AG04449 (cell line): ENCODE measurements around the gene ZBTB4.

Experiments used
- CTCF ChIA-PET: fragments of 350-600 bp; formaldehyde crosslinking; extraction: SDS; loops from one replicate; lab custom pipeline; 2021; ENCODE audit warnings: antibody characterized with exemption; lab: Yijun Ruan, JAX
- POLR2A ChIA-PET: fragments of 400-600, 350-600 bp; formaldehyde crosslinking; extraction: SDS; loops from one replicate; lab custom pipeline; 2020; ENCODE audit warnings: antibody characterized with exemption, inconsistent platforms; lab: Yijun Ruan, JAX
- DNase-seq: peaks from one replicate; pipeline ENCODE4 v3.0.0-alpha.2; 2010; ENCODE audit warnings: low read depth, low spot score
- H3K4me3 ChIP-seq: 2 replicates; pipeline ENCODE4 v1.5.1; 2011; ENCODE audit warnings: low read depth, mild to moderate bottlenecking, control low read depth, low read length
- CTCF ChIP-seq: IDR thresholded peaks from one replicate; pipeline ENCODE4 v1.5.1; 2011; ENCODE audit warnings: mild to moderate bottlenecking, moderate library complexity, low read length, control low read depth, inconsistent platforms; ENCODE audit not compliant: insufficient read depth; ENCODE audit errors: missing control alignments

ZBTB4 gene

GRCh38 chr17:7444682-7445618, 34.5 kb downstream of the ZBTB4 start, which contains the start of gene CHRNB1:
Gene CHRNB1 (plus strand): TSS chr17:7445061. CDS start chr17:7445128, 67 bp downstream.
- DNase-seq: no peak
- TF ChIP-seq CTCF: no peak
- ChIA-PET CTCF (interaction anchor here (1.0 to 8.8 kb wide), 7 partner anchors 9 to 170 kb away, joined by 3 to 62 read pairs (median 5); partner anchors contain the start of genes FXR2, SENP3, TMEM102 and TMEM95), POLR2A (interaction anchor here (0.7 to 1.4 kb wide), 4 partner anchors 10 to 51 kb away, joined by 3 to 10 read pairs (median 4); partner anchors contain the start of genes PLSCR3 and POLR2A)
- peak within 1 kb of the TSS; percentile 36 for H3K4me3 ChIP-seq

- DNase-seq: no peak
- POLR2A ChIA-PET: interaction anchor here (0.7 to 1.2 kb wide), 3 partner anchors 11 to 49 kb away, joined by 3 to 10 read pairs (median 4); partner anchors contain the start of genes PLSCR3 and POLR2A
- TF ChIP-seq CTCF: no peak
- CTCF ChIA-PET: interaction anchor here (0.9 to 8.8 kb wide), 6 partner anchors 7 to 171 kb away, joined by 3 to 62 read pairs (median 3); partner anchors contain the start of genes FXR2, SENP3 and TMEM102
- no peak overlapping the region for H3K4me3 ChIP-seq
Observed at GRCh38 chr17:7443499-7444485, 35.6 kb downstream of the ZBTB4 start.

GRCh38 chr17:7442142-7442541, 37.3 kb downstream of the ZBTB4 start:
- ChIA-PET CTCF (interaction anchor here (1.1 to 3.1 kb wide), 4 partner anchors 12 to 86 kb away, joined by 3 to 16 read pairs (median 4); partner anchors contain the start of gene TMEM95), POLR2A (interaction anchor here (0.7 kb wide), 1 partner anchor 38 kb away, joined by 3 read pairs; the partner anchor contains the start of gene TMEM256)
- DNase-seq: no peak
- no peak for TF ChIP-seq CTCF
- H3K4me3 ChIP-seq: no peak overlapping the region

GRCh38 chr17:7441266-7441665, 38.2 kb downstream of the ZBTB4 start:
- POLR2A ChIA-PET: interaction anchor here (0.6 to 2.1 kb wide), 4 partner anchors 37 to 75 kb away, joined by 3 to 6 read pairs (median 4); partner anchors contain the start of genes TMEM256 and ZBTB4
- no peak overlapping the region for H3K4me3 ChIP-seq

GRCh38 chr17:7440834-7441195, 38.6 kb downstream of the ZBTB4 start:
- TF ChIP-seq CTCF: peak; percentile 9
- no peak for DNase-seq
- ChIA-PET CTCF (interaction anchor here (0.9 to 3.1 kb wide), 9 partner anchors 14 to 247 kb away, joined by 3 to 16 read pairs (median 3); partner anchors contain the start of genes TMEM95, TP53 and WRAP53), POLR2A (interaction anchor here (0.6 to 2.1 kb wide), 5 partner anchors 37 to 75 kb away, joined by 3 to 6 read pairs (median 3); partner anchors contain the start of genes POLR2A, TMEM256 and ZBTB4)
- peak overlapping the region; percentile 38 for H3K4me3 ChIP-seq

More at GRCh38 chr17:7441266-7441665, 38.2 kb downstream of the ZBTB4 start:
- DNase-seq: no peak
- CTCF ChIA-PET: interaction anchor here (0.9 to 3.1 kb wide), 7 partner anchors 13 to 247 kb away, joined by 3 to 16 read pairs (median 3); partner anchors contain the start of genes TMEM95, TP53 and WRAP53
- no peak for TF ChIP-seq CTCF
